OCI-LY3 (cell line): ENCODE results near the gene HDAC7.

Source experiments
- CTCF ChIP-seq: fragments of 200-600, 300-600 bp; sonication (generic); IDR thresholded peaks from 2 replicates; pipeline ENCODE4 v1.5.1; 2014; ENCODE audit warnings: antibody characterized with exemption, low read length, low read depth
- EZH2phosphoT487 ChIP-seq: fragments of 200-600 bp; shearing (Covaris generic); IDR thresholded peaks from 2 replicates; pipeline ENCODE4 v1.6.1; 2018; ENCODE audit warnings: antibody characterized with exemption, mixed run types, low read depth

- TF ChIP-seq CTCF (no peak), EZH2phosphoT487 (no peak)
Observed at GRCh38 chr12:47785036-47785886, 34.4 kb downstream of the HDAC7 start.
